Kidney epithelial cell (primary cell): ENCODE data around the gene DOCK1. TPM values are rescaled to one million over a fixed set of nuclear protein-coding genes. Genes with fewer than 3 reads are reported as not detected.

ENCODE experiments used
- DNase-seq: peaks from one replicate; pipeline ENCODE4 v3.0.0-alpha.2; 2010; ENCODE audit warnings: low read depth
- H3K27me3 ChIP-seq: 2 replicates; pipeline ENCODE4 v1.6.0; 2011; ENCODE audit warnings: low read length; ENCODE audit not compliant: control insufficient read depth, insufficient read depth
- H3K36me3 ChIP-seq: 2 replicates; pipeline ENCODE4 v1.5.1; 2011; ENCODE audit warnings: low read length; ENCODE audit not compliant: control insufficient read depth, insufficient read depth
- H3K4me3 ChIP-seq: 2 replicates; pipeline ENCODE4 v1.5.1; 2011; ENCODE audit warnings: low read depth, mild to moderate bottlenecking, control low read depth, low read length
- total RNA-seq: library from RNA; depleted of rRNA; stranded (reverse); fragments of >200 nt; gene quantifications from 2 replicates; pipeline ENCODE4 v1.2.3, GENCODE V29; 2015
- TF ChIP-seq, protein P1 (sequence below): IDR thresholded peaks from 2 replicates; pipeline ENCODE4 v1.5.1; 2011; ENCODE audit warnings: mild to moderate bottlenecking, moderate library complexity, low read length, control low read depth, inconsistent platforms; ENCODE audit not compliant: insufficient read depth, poor library complexity, severe bottlenecking

The DOCK1 gene
- total RNA-seq, 1 donor from 2014 or later = 39.5 TPM

GRCh38 chr10:127017541-127018297 is 112.5 kb downstream of the DOCK1 start:
- no peaks in the 10 kb centered on the region for H3K27me3 ChIP-seq
- no peaks in the 10 kb centered on the region for H3K36me3 ChIP-seq
- H3K4me3 ChIP-seq = no peak overlapping the region
- TF ChIP-seq, protein P1, sequence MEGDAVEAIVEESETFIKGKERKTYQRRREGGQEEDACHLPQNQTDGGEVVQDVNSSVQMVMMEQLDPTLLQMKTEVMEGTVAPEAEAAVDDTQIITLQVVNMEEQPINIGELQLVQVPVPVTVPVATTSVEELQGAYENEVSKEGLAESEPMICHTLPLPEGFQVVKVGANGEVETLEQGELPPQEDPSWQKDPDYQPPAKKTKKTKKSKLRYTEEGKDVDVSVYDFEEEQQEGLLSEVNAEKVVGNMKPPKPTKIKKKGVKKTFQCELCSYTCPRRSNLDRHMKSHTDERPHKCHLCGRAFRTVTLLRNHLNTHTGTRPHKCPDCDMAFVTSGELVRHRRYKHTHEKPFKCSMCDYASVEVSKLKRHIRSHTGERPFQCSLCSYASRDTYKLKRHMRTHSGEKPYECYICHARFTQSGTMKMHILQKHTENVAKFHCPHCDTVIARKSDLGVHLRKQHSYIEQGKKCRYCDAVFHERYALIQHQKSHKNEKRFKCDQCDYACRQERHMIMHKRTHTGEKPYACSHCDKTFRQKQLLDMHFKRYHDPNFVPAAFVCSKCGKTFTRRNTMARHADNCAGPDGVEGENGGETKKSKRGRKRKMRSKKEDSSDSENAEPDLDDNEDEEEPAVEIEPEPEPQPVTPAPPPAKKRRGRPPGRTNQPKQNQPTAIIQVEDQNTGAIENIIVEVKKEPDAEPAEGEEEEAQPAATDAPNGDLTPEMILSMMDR = no peak
- DNase-seq = no peak

GRCh38 chr10:127018298-127018650 is 113.0 kb downstream of the DOCK1 start:
- no peaks in the 10 kb centered on the region for H3K36me3 ChIP-seq
- no peak overlapping the region for H3K4me3 ChIP-seq
- no peaks in the 10 kb centered on the region for H3K27me3 ChIP-seq
- no peak for DNase-seq
- TF ChIP-seq, protein P1 = no peak

- no peak for DNase-seq
- Histone ChIP-seq H3K27me3 (no peaks in the 10 kb centered on the region), H3K4me3 (no peak overlapping the region), H3K36me3 (no peaks in the 10 kb centered on the region)
- TF ChIP-seq, protein P1 = no peak
These were observed 113.5 kb downstream of the DOCK1 start for GRCh38 chr10:127018766-127019165.

DNA sequence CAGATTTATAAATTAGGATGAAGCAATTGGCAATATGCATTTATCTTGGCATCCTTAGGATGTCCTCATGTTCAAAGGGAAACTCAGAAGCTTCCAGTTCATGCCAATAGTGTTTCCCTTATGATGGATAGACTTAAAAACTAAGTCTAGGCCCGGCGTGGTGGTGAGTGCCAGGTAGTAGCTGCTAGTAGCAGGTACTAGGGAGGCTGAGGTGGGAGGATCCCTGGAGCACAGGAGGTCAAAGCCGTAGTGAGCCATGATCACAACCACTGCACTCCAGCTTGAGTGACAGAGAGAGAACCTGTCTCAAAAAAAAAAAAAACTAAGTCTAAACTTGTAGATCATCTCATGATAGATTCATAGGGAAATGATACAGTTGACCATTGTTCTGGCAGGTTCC is 115.0 kb downstream of the DOCK1 start:
- no peak overlapping the region for H3K4me3 ChIP-seq
- DNase-seq = no peak
- TF ChIP-seq, protein P1 = no peak
- H3K27me3 ChIP-seq = no peaks in the 10 kb centered on the region
- H3K36me3 ChIP-seq = no peaks in the 10 kb centered on the region

GRCh38 chr10:127021801-127022200 is 116.6 kb downstream of the DOCK1 start:
- TF ChIP-seq, protein P1 = no peak
- H3K36me3 ChIP-seq = no peaks in the 10 kb centered on the region
- H3K27me3 ChIP-seq = no peaks in the 10 kb centered on the region
- no peak overlapping the region for H3K4me3 ChIP-seq
- DNase-seq = no peak
